Memory B cell (primary cell): ENCODE measurements around the gene IGFL3.
"Not testable (repeated sequence)": the region's sequence is repeated elsewhere in the genome, so short reads cannot be mapped to it uniquely, and the experiment has no call there.

Experiments used
- ATAC-seq: fragments of 150-1000 bp; cut with Tn5 transposase; 2 replicates; pipeline ENCODE4 v1.10.0; 2021; ENCODE audit warnings: low read depth, mild to moderate bottlenecking, moderate library complexity
- DNase-seq, 2 donors: peaks; one replicate each; pipeline ENCODE4 v3.0.0; 2022; ENCODE audit warnings: low spot score in 2 of 2
- H3K27ac Mint-ChIP-seq: one replicate; pipeline ENCODE4 v1.8.0; 2022; ENCODE audit warnings: mild to moderate bottlenecking, moderate library complexity, mixed read lengths
- H3K27me3 Mint-ChIP-seq: one replicate; pipeline ENCODE4 v1.8.0; 2022; ENCODE audit warnings: mixed read lengths
- H3K36me3 Mint-ChIP-seq: one replicate; pipeline ENCODE4 v1.8.0; 2022; ENCODE audit warnings: mild to moderate bottlenecking, mixed read lengths
- H3K4me1 Mint-ChIP-seq: one replicate; pipeline ENCODE4 v1.8.0; 2022; ENCODE audit warnings: mixed read lengths
- H3K4me3 Mint-ChIP-seq: one replicate; pipeline ENCODE4 v1.8.0; 2022; ENCODE audit warnings: mild to moderate bottlenecking, moderate library complexity, mixed read lengths
- H3K9me3 Mint-ChIP-seq: one replicate; pipeline ENCODE4 v1.8.0; 2022; ENCODE audit warnings: mixed read lengths

IGFL3 gene

GRCh38 chr19:46124638-46125115, at the start of gene IGFL3:
Gene IGFL3, minus strand, starts transcription at chr19:46124688. Its CDS starts 39 bp downstream, at chr19:46124649.
- Mint-ChIP-seq H3K36me3 (peaks cover 2% of the 10 kb centered on the region), H3K27me3 (peaks cover 25% of the 10 kb centered on the region), H3K4me3 (no peak within 1 kb of the TSS), H3K4me1 (no peaks in the 10 kb centered on the region), H3K9me3 (peaks cover 4% of the 10 kb centered on the region), H3K27ac (no peak within 1 kb of the TSS)
- ATAC-seq (no peak), DNase-seq (no peak)

GRCh38 chr19:46173886-46174480, 49.5 kb upstream of the IGFL3 start:
- ATAC-seq: no peak
- DNase-seq: no peak
- Mint-ChIP-seq H3K9me3 (peaks cover 15% of the 10 kb centered on the region), H3K4me3 (no peak overlapping the region), H3K4me1 (peaks cover 2% of the 10 kb centered on the region), H3K27me3 (peaks cover 7% of the 10 kb centered on the region), H3K36me3 (no peaks in the 10 kb centered on the region), H3K27ac (no peak overlapping the region)

- Mint-ChIP-seq H3K9me3 (peaks cover 21% of the 10 kb centered on the region), H3K4me1 (no peaks in the 10 kb centered on the region), H3K27ac (no peak overlapping the region), H3K36me3 (peaks cover 4% of the 10 kb centered on the region), H3K27me3 (peaks cover 22% of the 10 kb centered on the region), H3K4me3 (no peak overlapping the region)
- DNase-seq (no peak), ATAC-seq (no peak)
These were observed 38.2 kb upstream of the IGFL3 start for GRCh38 chr19:46162731-46163130.

GRCh38 chr19:46161642-46162257, 37.3 kb upstream of the IGFL3 start:
- not testable (repeated sequence) for H3K36me3 Mint-ChIP-seq, DNase-seq, H3K4me3 Mint-ChIP-seq, H3K4me1 Mint-ChIP-seq, ATAC-seq, H3K27ac Mint-ChIP-seq
- Mint-ChIP-seq H3K27me3 (peaks cover 18% of the 10 kb centered on the region), H3K9me3 (peaks cover 21% of the 10 kb centered on the region)

GRCh38 chr19:46160233-46160775, 35.8 kb upstream of the IGFL3 start:
- Mint-ChIP-seq H3K27ac (no peak overlapping the region), H3K9me3 (peaks cover 21% of the 10 kb centered on the region), H3K27me3 (peaks cover 20% of the 10 kb centered on the region)

GRCh38 chr19:46159418-46160232, 35.1 kb upstream of the IGFL3 start:
- no peak for DNase-seq
- peaks cover 21% of the 10 kb centered on the region for H3K9me3 Mint-ChIP-seq
- ATAC-seq: no peak
- H3K36me3 Mint-ChIP-seq: peaks cover 4% of the 10 kb centered on the region
- no peak overlapping the region for H3K4me3 Mint-ChIP-seq
- H3K4me1 Mint-ChIP-seq: no peaks in the 10 kb centered on the region
- H3K27ac Mint-ChIP-seq: no peak overlapping the region
- peaks cover 20% of the 10 kb centered on the region for H3K27me3 Mint-ChIP-seq

More at GRCh38 chr19:46160233-46160775, 35.8 kb upstream of the IGFL3 start:
- H3K36me3 Mint-ChIP-seq: peaks cover 4% of the 10 kb centered on the region
- no peaks in the 10 kb centered on the region for H3K4me1 Mint-ChIP-seq
- DNase-seq (no peak), ATAC-seq (no peak)
- H3K4me3 Mint-ChIP-seq: no peak overlapping the region

- Mint-ChIP-seq H3K27me3 (peaks cover 23% of the 10 kb centered on the region), H3K9me3 (peaks cover 2% of the 10 kb centered on the region), H3K36me3 (no peaks in the 10 kb centered on the region), H3K4me1 (no peaks in the 10 kb centered on the region), H3K27ac (no peak overlapping the region), H3K4me3 (no peak overlapping the region)
- ATAC-seq (no peak), DNase-seq (no peak)
These were observed 30.7 kb upstream of the IGFL3 start for GRCh38 chr19:46155237-46155636.

GRCh38 chr19:46150606-46151005, 26.1 kb upstream of the IGFL3 start:
- Mint-ChIP-seq H3K9me3 (no peaks in the 10 kb centered on the region), H3K4me1 (no peaks in the 10 kb centered on the region), H3K36me3 (no peaks in the 10 kb centered on the region), H3K27ac (no peak overlapping the region), H3K4me3 (no peak overlapping the region), H3K27me3 (peaks cover 16% of the 10 kb centered on the region)
- DNase-seq (no peak), ATAC-seq (no peak)

GRCh38 chr19:46147791-46148288, 23.4 kb upstream of the IGFL3 start, which contains the start of gene IGFL2:
Gene IGFL2, plus strand, starts transcription at chr19:46148238. Its CDS starts 41 bp downstream, at chr19:46148279.
- Mint-ChIP-seq H3K27ac (no peak within 1 kb of the TSS), H3K27me3 (peaks cover 12% of the 10 kb centered on the region), H3K36me3 (no peaks in the 10 kb centered on the region), H3K4me1 (no peaks in the 10 kb centered on the region), H3K4me3 (no peak within 1 kb of the TSS), H3K9me3 (no peaks in the 10 kb centered on the region)
- DNase-seq (no peak), ATAC-seq (no peak)

GRCh38 chr19:46147166-46147740, 22.8 kb upstream of the IGFL3 start:
- Mint-ChIP-seq H3K36me3 (no peaks in the 10 kb centered on the region), H3K4me1 (no peaks in the 10 kb centered on the region), H3K27ac (no peak overlapping the region), H3K9me3 (no peaks in the 10 kb centered on the region), H3K4me3 (no peak overlapping the region), H3K27me3 (peaks cover 11% of the 10 kb centered on the region)
- ATAC-seq: no peak
- no peak for DNase-seq

- Mint-ChIP-seq H3K4me1 (no peaks in the 10 kb centered on the region), H3K4me3 (no peak overlapping the region), H3K27ac (no peak overlapping the region), H3K27me3 (peaks cover 10% of the 10 kb centered on the region), H3K36me3 (no peaks in the 10 kb centered on the region), H3K9me3 (no peaks in the 10 kb centered on the region)
- DNase-seq: no peak
- no peak for ATAC-seq
These were observed 20.3 kb upstream of the IGFL3 start for GRCh38 chr19:46144756-46145155.

- H3K27me3 Mint-ChIP-seq: peaks cover 13% of the 10 kb centered on the region
These were observed 17.8 kb upstream of the IGFL3 start for GRCh38 chr19:46142294-46142693.

GRCh38 chr19:46141421-46141820, 16.9 kb upstream of the IGFL3 start:
- Mint-ChIP-seq H3K27ac (no peak overlapping the region), H3K4me3 (no peak overlapping the region), H3K4me1 (no peaks in the 10 kb centered on the region), H3K9me3 (no peaks in the 10 kb centered on the region), H3K36me3 (no peaks in the 10 kb centered on the region), H3K27me3 (peaks cover 13% of the 10 kb centered on the region)
- DNase-seq (no peak), ATAC-seq (no peak)

More at GRCh38 chr19:46142294-46142693, 17.8 kb upstream of the IGFL3 start:
- Mint-ChIP-seq H3K27ac (no peak overlapping the region), H3K36me3 (no peaks in the 10 kb centered on the region), H3K4me3 (no peak overlapping the region), H3K9me3 (no peaks in the 10 kb centered on the region), H3K4me1 (no peaks in the 10 kb centered on the region)
- ATAC-seq (no peak), DNase-seq (no peak)
